OCI-LY1 (cell line): Measurements from ENCODE around the gene SAXO1.

Source experiments
- CTCF ChIP-seq: fragments of 200-600 bp; sonication (generic), shearing (Covaris generic); IDR thresholded peaks from 2 replicates; pipeline ENCODE4 v1.5.1; 2017; ENCODE audit warnings: mild to moderate bottlenecking, antibody characterized with exemption, low read length, moderate library complexity, mixed read lengths
- EZH2 ChIP-seq: fragments of 200-600 bp; sonication (generic), shearing (Covaris generic); IDR thresholded peaks from 2 replicates; pipeline ENCODE4 v1.8.0; 2017; ENCODE audit warnings: borderline replicate concordance, mixed run types, mild to moderate bottlenecking, antibody characterized with exemption, low read length, moderate library complexity, mixed read lengths

GRCh38 chr9:18877984-18878383, 155.0 kb downstream of the SAXO1 start:
- TF ChIP-seq EZH2 (no peak), CTCF (no peak)
